ENCODE results near the gene VWA7. TPM values are rescaled to one million over a fixed set of nuclear protein-coding genes. Genes with fewer than 3 reads are reported as not detected.

VWA7 gene
- total and polyA plus RNA-seq, 4 experiments from 2014 or later = 1.00 to 2.5 (median 1.4) TPM

GRCh38 chr6:31729979-31730630 lies 47.0 kb downstream of the VWA7 start:
- peak overlapping the region; percentile 68 for H3K27ac ChIP-seq (ENCODE audit: low read depth, low read length)
- H3K27me3 ChIP-seq (ENCODE audit: insufficient read depth, low read length) = no peaks in the 10 kb centered on the region
- peaks cover 32 to 76% (median 51%) of the 10 kb centered on the region in 4 donors for H3K4me1 Mint-ChIP-seq
- H3K36me3 ChIP-seq (ENCODE audit: insufficient read depth, low read length) = peaks cover 34% of the 10 kb centered on the region
- H3K9me3 Mint-ChIP-seq = no peaks in the 10 kb centered on the region
- peak overlapping the region; percentile 87 to 96 for H3K4me3 ChIP-seq (ENCODE audit: low read length in 2 of 2)
- intact Hi-C loops (cut with micrococcal nuclease) = loop anchor here (1.0 to 2.0 kb wide), 5 partner anchors 8 to 133 kb away; no protein-coding TSS in a partner anchor
- CTCF ChIA-PET (ENCODE audit: partially characterized antibody) = interaction anchor here (0.7 to 17.2 kb wide), 28 partner anchors 9 to 222 kb away, joined by 3 to 173 read pairs (median 6); partner anchors contain the start of genes ABHD16A, APOM, HSPA1A and HSPA1B
- H3K27me3 Mint-ChIP-seq = no peaks in the 10 kb centered on the region
- peaks cover 34 to 49% of the 10 kb centered on the region in 2 donors for H3K36me3 Mint-ChIP-seq
- peak overlapping the region; percentile 84 to 95 (median 93) for H3K27ac Mint-ChIP-seq
- H3K4me1 ChIP-seq (ENCODE audit: insufficient read depth, low read length) = peaks cover 68% of the 10 kb centered on the region
- H3K4me3 Mint-ChIP-seq = peak overlapping the region; percentile 94 to 98 (median 97)
- H3K9me3 ChIP-seq (ENCODE audit: control insufficient read depth in 1 of 2, low read length in 2 of 2) = no peaks in the 10 kb centered on the region
- DNase-seq = peak; percentile 58 to 71 (median 61)
- POLR2A ChIA-PET (ENCODE audit: partially characterized antibody) = interaction anchor here (0.9 to 8.2 kb wide), 23 partner anchors 8 to 242 kb away, joined by 3 to 77 read pairs (median 5); partner anchors contain the start of genes ABHD16A, BAG6, CLIC1 and DDX39B

DNA sequence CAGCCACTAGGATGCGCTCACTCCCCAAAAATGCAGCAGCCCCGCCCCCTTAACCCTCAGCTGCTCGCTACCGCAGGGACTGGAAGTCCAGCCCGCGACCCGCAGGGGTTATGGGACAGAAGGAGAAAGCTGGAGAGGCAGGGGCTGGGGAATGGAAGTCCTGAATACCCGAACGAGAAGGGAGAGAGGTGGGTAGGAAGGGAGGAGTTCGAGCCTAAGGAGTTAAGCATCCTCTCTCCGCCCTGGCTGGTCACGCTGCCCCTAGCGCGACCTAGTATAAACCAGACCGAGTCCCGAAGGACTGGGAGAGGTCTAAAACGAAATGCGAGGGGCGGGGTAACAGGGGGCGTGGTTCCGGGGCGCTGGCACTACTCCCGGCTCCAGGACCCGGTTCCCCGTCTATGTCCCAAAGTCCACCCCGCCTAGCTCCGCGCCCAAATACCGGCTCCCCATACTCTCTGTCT lies 47.6 kb downstream of the VWA7 start:
- peak; percentile 72 to 83 (median 77) for DNase-seq
- H3K27me3 ChIP-seq (ENCODE audit: insufficient read depth, low read length) = no peaks in the 10 kb centered on the region
- H3K36me3 Mint-ChIP-seq = peaks cover 34 to 44% of the 10 kb centered on the region in 2 donors
- H3K36me3 ChIP-seq (ENCODE audit: insufficient read depth, low read length) = peaks cover 34% of the 10 kb centered on the region
- H3K27me3 Mint-ChIP-seq = no peaks in the 10 kb centered on the region
- POLR2A ChIA-PET (ENCODE audit: partially characterized antibody) = interaction anchor here (0.7 to 8.2 kb wide), 23 partner anchors 8 to 242 kb away, joined by 3 to 77 read pairs (median 5); partner anchors contain the start of genes ABHD16A, BAG6, CLIC1 and DDX39B
- H3K4me3 ChIP-seq (ENCODE audit: low read length in 2 of 2) = peak overlapping the region; percentile 87 to 96
- H3K27ac ChIP-seq (ENCODE audit: low read depth, low read length) = peak overlapping the region; percentile 68
- CTCF ChIA-PET (ENCODE audit: partially characterized antibody) = interaction anchor here (0.7 to 17.2 kb wide), 28 partner anchors 10 to 223 kb away, joined by 3 to 173 read pairs (median 6); partner anchors contain the start of genes ABHD16A, APOM, HSPA1A and HSPA1B
- no peaks in the 10 kb centered on the region for H3K9me3 ChIP-seq (ENCODE audit: control insufficient read depth in 1 of 2, low read length in 2 of 2)
- peak overlapping the region; percentile 89 to 97 (median 94) for H3K27ac Mint-ChIP-seq
- no peaks in the 10 kb centered on the region for H3K9me3 Mint-ChIP-seq
- peaks cover 32 to 70% (median 47%) of the 10 kb centered on the region in 4 donors for H3K4me1 Mint-ChIP-seq
- intact Hi-C loops (cut with micrococcal nuclease) = loop anchor here (1.0 to 2.0 kb wide), 4 partner anchors 40 to 134 kb away; no protein-coding TSS in a partner anchor
- peaks cover 65% of the 10 kb centered on the region for H3K4me1 ChIP-seq (ENCODE audit: insufficient read depth, low read length)
- peak overlapping the region; percentile 94 to 98 (median 97) for H3K4me3 Mint-ChIP-seq

DNA sequence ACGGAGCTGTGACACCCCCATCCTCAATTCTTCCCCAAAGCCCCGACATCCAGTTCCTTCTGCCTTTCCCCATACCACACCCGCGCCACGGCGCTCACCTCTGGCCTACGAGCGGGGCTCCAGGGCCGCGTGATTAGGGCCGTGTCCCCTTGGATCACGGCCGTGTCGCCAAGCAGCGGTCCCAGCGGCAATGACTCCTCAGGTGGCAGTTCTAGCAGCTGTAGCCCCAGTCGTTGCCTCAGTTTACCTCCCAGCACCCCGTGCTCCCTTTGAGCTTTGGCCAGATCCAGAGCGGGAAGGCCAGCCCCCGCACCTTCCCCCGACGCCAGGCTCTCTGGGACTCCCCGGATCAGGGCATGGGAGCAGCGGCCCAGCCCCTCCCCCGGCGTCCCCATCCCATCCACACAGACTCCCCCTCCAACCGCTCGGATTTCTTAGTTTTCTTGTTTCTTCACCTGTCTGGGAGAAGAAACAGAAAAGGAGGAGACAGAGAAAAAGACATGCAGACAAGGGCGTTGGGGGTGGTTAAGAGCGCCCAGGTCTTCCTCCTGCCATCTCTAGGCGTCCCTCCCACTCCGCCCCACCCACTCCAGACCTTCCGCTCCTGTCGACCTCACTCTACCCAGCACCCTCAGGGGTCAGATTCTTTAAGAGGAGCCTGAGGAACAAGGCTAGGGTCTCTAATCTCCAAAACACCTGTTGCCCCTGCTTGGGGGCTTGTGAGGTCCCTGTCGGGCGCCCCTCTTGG lies 48.2 kb downstream of the VWA7 start, which contains the start of gene DDAH2:
DDAH2 (minus strand) TSS at position 533 of the 748 bp plus-strand sequence; CDS start at position 395, 138 bp downstream.
- no peaks in the 10 kb centered on the region for H3K9me3 Mint-ChIP-seq
- H3K36me3 Mint-ChIP-seq = peaks cover 33 to 38% of the 10 kb centered on the region in 2 donors
- Histone ChIP-seq H3K36me3 (ENCODE audit: insufficient read depth, low read length) (peaks cover 30% of the 10 kb centered on the region), H3K4me1 (ENCODE audit: insufficient read depth, low read length) (peaks cover 59% of the 10 kb centered on the region), H3K9me3 (ENCODE audit: control insufficient read depth in 1 of 2, low read length in 2 of 2) (no peaks in the 10 kb centered on the region), H3K27ac (ENCODE audit: low read depth, low read length) (peak within 1 kb of the TSS; percentile 68), H3K27me3 (ENCODE audit: insufficient read depth, low read length) (no peaks in the 10 kb centered on the region), H3K4me3 (ENCODE audit: low read length in 2 of 2) (peak within 1 kb of the TSS; percentile 87 to 96)
- DNase-seq = no peak
- POLR2A ChIA-PET (ENCODE audit: partially characterized antibody) = interaction anchor here (0.7 to 8.2 kb wide), 24 partner anchors 9 to 243 kb away, joined by 3 to 77 read pairs (median 5); partner anchors contain the start of genes ABHD16A, BAG6, CLIC1 and DDX39B
- peaks cover 27 to 64% (median 42%) of the 10 kb centered on the region in 4 donors for H3K4me1 Mint-ChIP-seq
- intact Hi-C loops (cut with micrococcal nuclease) = loop anchor here (1.0 to 2.0 kb wide), 4 partner anchors 40 to 134 kb away; no protein-coding TSS in a partner anchor
- CTCF ChIA-PET (ENCODE audit: partially characterized antibody) = interaction anchor here (0.7 to 17.2 kb wide), 25 partner anchors 10 to 194 kb away, joined by 3 to 173 read pairs (median 7); partner anchors contain the start of genes ABHD16A, APOM, HSPA1A and HSPA1B
- H3K27ac Mint-ChIP-seq = peak within 1 kb of the TSS; percentile 89 to 97 (median 94)
- peak within 1 kb of the TSS; percentile 94 to 98 (median 97) for H3K4me3 Mint-ChIP-seq
- H3K27me3 Mint-ChIP-seq = no peaks in the 10 kb centered on the region

DNA sequence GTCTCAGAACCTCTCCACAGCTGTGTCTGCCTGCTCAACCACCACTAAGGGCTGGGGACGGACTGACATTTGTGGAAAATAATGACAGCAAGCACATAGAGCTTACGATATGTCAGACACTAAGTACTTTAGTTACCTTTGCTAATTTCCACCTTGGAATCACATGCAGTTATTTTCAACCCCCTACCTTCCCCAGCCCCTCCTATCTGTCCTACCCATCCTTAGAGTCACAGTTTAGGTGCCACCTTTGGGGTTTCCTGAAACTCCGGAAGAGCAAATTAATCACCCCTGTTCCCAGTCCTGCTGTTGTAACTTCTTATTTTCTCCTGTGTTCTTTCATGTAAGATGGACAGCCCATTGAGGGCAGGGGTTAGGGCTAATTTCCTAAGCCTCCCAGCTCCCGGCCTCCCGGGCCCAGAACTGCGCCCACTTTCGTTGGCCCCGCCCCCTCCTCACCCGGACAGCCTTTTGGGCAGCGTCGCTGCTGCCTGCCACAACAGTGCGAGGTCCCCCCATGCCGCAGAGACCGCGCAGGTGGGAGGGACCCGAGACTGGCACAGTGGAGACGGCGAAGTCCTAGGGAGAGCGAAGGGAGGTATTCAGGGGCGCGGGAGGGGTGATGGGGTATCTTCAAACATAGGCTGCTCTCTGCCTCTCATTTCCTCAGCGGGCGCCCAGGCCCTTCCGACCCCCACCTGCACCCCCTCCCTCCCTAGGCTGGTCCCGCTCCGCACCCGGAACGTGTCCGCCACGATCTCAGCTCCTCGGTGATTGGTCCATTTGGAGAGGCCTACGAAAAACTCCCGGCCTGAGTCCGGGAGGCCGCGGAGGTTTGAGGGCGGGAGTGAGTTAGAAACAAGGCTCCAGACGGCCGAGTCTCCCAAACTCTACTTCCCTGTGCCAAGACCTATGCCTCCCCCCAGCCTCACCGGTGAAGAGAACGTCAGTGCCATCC lies 49.1 kb downstream of the VWA7 start:
- ChIA-PET POLR2A (ENCODE audit: partially characterized antibody) (interaction anchor here (0.5 to 7.6 kb wide), 11 partner anchors 10 to 161 kb away, joined by 3 to 77 read pairs (median 4); partner anchors contain the start of genes ABHD16A, CLIC1, HSPA1B and LY6G6D), CTCF (ENCODE audit: partially characterized antibody) (interaction anchor here (0.8 to 17.2 kb wide), 13 partner anchors 11 to 111 kb away, joined by 3 to 173 read pairs (median 7); partner anchors contain the start of genes HSPA1B, MSH5, VARS1 and VWA7)
- Mint-ChIP-seq H3K27me3 (no peaks in the 10 kb centered on the region), H3K4me3 (peak overlapping the region; percentile 26 to 96 (median 64)), H3K36me3 (peaks cover 24 to 28% of the 10 kb centered on the region in 2 donors), H3K27ac (peak overlapping the region in 6 of 7 donors; percentile 37 to 86 (median 72)), H3K9me3 (no peaks in the 10 kb centered on the region), H3K4me1 (peaks cover 22 to 59% (median 32%) of the 10 kb centered on the region in 4 donors)
- intact Hi-C loops (cut with micrococcal nuclease) = loop anchor here (2.0 kb wide), 1 partner anchor 89 kb away; no protein-coding TSS in a partner anchor
- peak in 1 of 5 donors; percentile 43 for DNase-seq
- H3K4me3 ChIP-seq (ENCODE audit: low read length in 2 of 2) = no peak overlapping the region
- H3K4me1 ChIP-seq (ENCODE audit: insufficient read depth, low read length) = peaks cover 50% of the 10 kb centered on the region
- no peak overlapping the region for H3K27ac ChIP-seq (ENCODE audit: low read depth, low read length)
- no peaks in the 10 kb centered on the region for H3K9me3 ChIP-seq (ENCODE audit: control insufficient read depth in 1 of 2, low read length in 2 of 2)
- no peaks in the 10 kb centered on the region for H3K27me3 ChIP-seq (ENCODE audit: insufficient read depth, low read length)
- H3K36me3 ChIP-seq (ENCODE audit: insufficient read depth, low read length) = peaks cover 21% of the 10 kb centered on the region

GRCh38 chr6:31727034-31727716 lies 50.0 kb downstream of the VWA7 start:
- H3K27me3 Mint-ChIP-seq = no peaks in the 10 kb centered on the region
- H3K27ac ChIP-seq (ENCODE audit: low read depth, low read length) = no peak overlapping the region
- no peak for DNase-seq
- H3K27me3 ChIP-seq (ENCODE audit: insufficient read depth, low read length) = no peaks in the 10 kb centered on the region
- peaks cover 16% of the 10 kb centered on the region for H3K36me3 ChIP-seq (ENCODE audit: insufficient read depth, low read length)
- H3K36me3 Mint-ChIP-seq = peaks cover 20 to 25% of the 10 kb centered on the region in 2 donors
- no peaks in the 10 kb centered on the region for H3K9me3 ChIP-seq (ENCODE audit: control insufficient read depth in 1 of 2, low read length in 2 of 2)
- intact Hi-C loops (cut with micrococcal nuclease) = no loop called here
- CTCF ChIA-PET (ENCODE audit: partially characterized antibody) = interaction anchor here (1.0 to 17.2 kb wide), 9 partner anchors 12 to 112 kb away, joined by 3 to 173 read pairs (median 7); partner anchors contain the start of genes HSPA1B, MSH5 and VWA7
- peaks cover 50% of the 10 kb centered on the region for H3K4me1 ChIP-seq (ENCODE audit: insufficient read depth, low read length)
- H3K27ac Mint-ChIP-seq = peak overlapping the region in 6 of 7 donors; percentile 37 to 86 (median 72)
- peaks cover 21 to 59% (median 32%) of the 10 kb centered on the region in 4 donors for H3K4me1 Mint-ChIP-seq
- H3K4me3 ChIP-seq (ENCODE audit: low read length in 2 of 2) = no peak overlapping the region
- H3K9me3 Mint-ChIP-seq = no peaks in the 10 kb centered on the region
- peak overlapping the region in 6 of 8 donors; percentile 44 to 74 (median 56) for H3K4me3 Mint-ChIP-seq
- POLR2A ChIA-PET (ENCODE audit: partially characterized antibody) = interaction anchor here (0.5 to 7.6 kb wide), 9 partner anchors 11 to 162 kb away, joined by 3 to 77 read pairs (median 4); partner anchors contain the start of genes ABHD16A, CLIC1, HSPA1B and LY6G6D

Measured in CD4-positive, alpha-beta memory T cell (primary cell).